ENCODE data around the gene WWOX. TPM values are rescaled to one million over a fixed set of nuclear protein-coding genes. Genes with fewer than 3 reads are reported as not detected.

Gene WWOX
- total and polyA plus RNA-seq, 2 of the 4 experiments (the other 2 are of a cell fraction) = 2.7 to 5.4 TPM

- WGBS, 2 experiments (ENCODE audit: extremely low coverage in 2 of 2, insufficient read length in 1 of 2) = no CpG with 5 or more reads among the region's 2 CpGs
- no peaks in the 10 kb centered on the region for H3K79me1 ChIP-seq (ENCODE audit: low read depth in 1 of 2, low read length in 2 of 2)
- H3K9me3 ChIP-seq (ENCODE audit: control insufficient read depth, insufficient read depth, low read length) = peaks cover 16% of the 10 kb centered on the region
- dilution Hi-C loops (cut with HindIII; ENCODE audit: low sequenced_read_pairs, unreplicated experiment) (no loop called here), in situ Hi-C loops (cut with MboI; ENCODE audit: low sequenced_read_pairs) (no loop called here), intact Hi-C loops (cut with micrococcal nuclease) (no loop called here)
- DNase-seq = no peak
- no peak overlapping the region for H4K5ac ChIP-seq (ENCODE audit: low read depth, low read length)
- ATAC-seq (ENCODE audit: low read depth) = no peak
- H3K4ac ChIP-seq (ENCODE audit: low read depth, low read length) = no peak overlapping the region
- H3K4me2 ChIP-seq (ENCODE audit: low read depth, low read length) = no peak overlapping the region
- no peak overlapping the region for H3K27ac ChIP-seq (ENCODE audit: insufficient read depth, low read length)
- H4K91ac ChIP-seq (ENCODE audit: insufficient read depth, low read depth, low read length) = no peak overlapping the region
- H3K14ac ChIP-seq (replicated peaks; ENCODE audit: low read depth, low read length) = no peak overlapping the region
- no peaks in the 10 kb centered on the region for H3K27me3 ChIP-seq (ENCODE audit: control insufficient read depth, insufficient read depth, low read length)
- POLR2A ChIA-PET (ENCODE audit: unreplicated experiment) = no interaction called here
- no peak overlapping the region for H2BK20ac ChIP-seq (ENCODE audit: low read depth, low read length)
- no TSS peak for BruUV-seq (replicated peaks)
- H2AK9ac ChIP-seq (replicated peaks; ENCODE audit: low read depth, low read length, poor library complexity) = no peak overlapping the region
- TF ChIP-seq MAZ (IDR thresholded peaks at IDR 0.05; ENCODE audit: borderline replicate concordance, low read depth, low read length) = no peak
- no peak for TF ChIP-seq USF2 (IDR thresholded peaks at IDR 0.05; ENCODE audit: low read depth, low read length)
- no peak for TF ChIP-seq CTCF (conservative IDR thresholded peaks at IDR 0.05; ENCODE audit: low read depth, low read length)
- no peak for TF ChIP-seq CHD1 (IDR thresholded peaks at IDR 0.05; ENCODE audit: low read depth, low read length)
- no peak for TF ChIP-seq BHLHE40 (IDR thresholded peaks at IDR 0.05; ENCODE audit: low read depth, low read length)
- TF ChIP-seq ELK1 (IDR thresholded peaks at IDR 0.05; ENCODE audit: borderline replicate concordance, low read depth, low read length) = no peak
- no peak overlapping the region for H3K18ac ChIP-seq (ENCODE audit: low read depth, low read length)
- CTCF ChIA-PET = no interaction called here
- H3K9ac ChIP-seq (ENCODE audit: low read depth, low read length) = no peak overlapping the region
- no peaks in the 10 kb centered on the region for H3K4me1 ChIP-seq (ENCODE audit: control insufficient read depth, insufficient read depth, low read length)
- H2BK120ac ChIP-seq (ENCODE audit: low read depth, low read length) = no peak overlapping the region
- H3K4me3 ChIP-seq (ENCODE audit: insufficient read depth, low read depth, low read length) = no peak overlapping the region
- no peak overlapping the region for H2AFZ ChIP-seq (replicated peaks; ENCODE audit: low read length, poor library complexity)
- no peaks in the 10 kb centered on the region for H3K9me1 ChIP-seq (ENCODE audit: insufficient read depth, low read length)
- H4K20me1 ChIP-seq (ENCODE audit: insufficient read depth, low read length) = no peaks in the 10 kb centered on the region
- no peak overlapping the region for H3K23ac ChIP-seq (ENCODE audit: low read depth, low read length)
- no peak overlapping the region for H4K8ac ChIP-seq (ENCODE audit: low read depth in 2 of 2, low read length in 2 of 2)
- no peak overlapping the region for H3K56ac ChIP-seq (ENCODE audit: extremely low read depth, insufficient read depth, low read length)
- no peaks in the 10 kb centered on the region for H3K36me3 ChIP-seq (ENCODE audit: control insufficient read depth, insufficient read depth, low read length)
- no peak overlapping the region for H2BK15ac ChIP-seq (ENCODE audit: low read depth, low read length)
- no peak overlapping the region for H2BK5ac ChIP-seq (ENCODE audit: low read depth, low read length, poor library complexity, severe bottlenecking)
- H2AK5ac ChIP-seq (ENCODE audit: low read depth, low read length) = no peak overlapping the region
Observed at GRCh38 chr16:78365366-78365765, 265.9 kb downstream of the WWOX start.
